ENCODE measurements around the gene CSNK2A2.

Gene CSNK2A2

DNA sequence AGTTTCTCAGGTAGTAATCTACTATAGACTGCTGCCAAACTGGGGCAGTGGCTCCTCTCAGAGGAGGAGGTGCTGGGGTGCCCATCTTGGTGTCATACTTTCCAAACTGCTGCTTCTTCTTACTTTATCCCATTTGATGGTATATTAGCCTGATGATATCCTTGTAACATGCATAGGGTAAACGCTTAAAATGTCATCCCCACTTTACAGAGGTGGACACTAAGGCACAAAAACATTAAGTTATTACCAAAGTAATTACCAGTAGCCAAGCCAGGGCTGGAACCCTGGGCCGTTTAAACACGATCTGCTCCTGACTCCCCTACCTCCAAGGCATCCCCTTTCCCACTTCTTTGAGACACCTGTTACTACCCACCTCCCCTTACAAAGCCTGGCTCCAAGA, 37.8 kb upstream of the CSNK2A2 start:
- no peak for TF ChIP-seq CTCF (conservative IDR thresholded peaks at IDR 0.05; ENCODE audit: low read depth, low read length)
- Histone ChIP-seq H3K79me2 (ENCODE audit: insufficient read depth, low read depth) (no peaks in the 10 kb centered on the region), H3K36me3 (ENCODE audit: insufficient read depth) (no peaks in the 10 kb centered on the region), H3K27ac (no peak overlapping the region), H2AFZ (ENCODE audit: low read depth) (peak overlapping the region; percentile 98), H4K20me1 (ENCODE audit: insufficient read depth) (no peaks in the 10 kb centered on the region), H3K4me3 (IDR thresholded peaks at IDR 0.05; ENCODE audit: insufficient read depth, low read depth, low read length) (no peak overlapping the region), H3K27me3 (ENCODE audit: insufficient read depth, low read depth) (no peaks in the 10 kb centered on the region), H3K9ac (peak overlapping the region; percentile 23; the same call in 1 of the 2 replicates), H3K4me2 (peak overlapping the region; percentile 83), H3K4me1 (ENCODE audit: low read depth, poor library complexity, severe bottlenecking) (peaks cover 6% of the 10 kb centered on the region)

DNA sequence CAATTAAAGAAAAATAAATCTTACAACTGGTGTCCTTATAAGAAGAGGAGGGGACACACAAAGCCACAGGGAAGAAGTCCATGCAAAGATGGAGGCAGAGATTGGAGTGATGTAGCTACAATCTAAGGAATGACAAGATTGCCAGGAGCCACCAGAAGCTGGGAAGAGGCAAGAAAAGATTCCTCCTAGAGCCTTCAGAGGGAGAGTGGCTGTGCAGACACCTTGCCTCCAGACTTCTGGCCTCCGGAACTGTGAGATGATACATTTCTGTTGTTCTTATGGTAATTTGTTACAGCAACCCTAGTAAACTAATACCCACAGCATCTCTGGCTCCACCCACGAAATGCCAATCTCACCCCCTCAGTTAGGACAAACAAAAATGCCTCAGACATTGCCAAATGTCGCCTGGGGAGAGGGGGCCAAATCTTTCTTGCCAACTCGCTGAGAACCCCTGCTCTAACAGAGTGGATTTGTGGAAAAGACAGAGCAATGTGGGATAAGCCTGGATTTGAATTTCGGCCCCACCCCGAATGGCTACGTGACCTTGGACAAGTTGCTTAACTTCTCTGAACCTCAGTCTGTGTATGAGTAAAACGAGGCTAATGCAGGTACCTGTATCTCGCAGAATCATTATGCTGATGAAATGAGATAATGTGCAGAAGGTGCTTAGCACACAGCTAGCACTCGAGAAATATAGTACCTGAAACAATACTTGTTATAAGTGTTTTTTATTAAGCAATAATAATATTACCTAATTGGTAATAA, 37.1 kb upstream of the CSNK2A2 start:
- Histone ChIP-seq H3K4me2 (no peak overlapping the region), H3K27me3 (ENCODE audit: insufficient read depth, low read depth) (no peaks in the 10 kb centered on the region), H4K20me1 (ENCODE audit: insufficient read depth) (no peaks in the 10 kb centered on the region), H2AFZ (ENCODE audit: low read depth) (no peak overlapping the region), H3K79me2 (ENCODE audit: insufficient read depth, low read depth) (no peaks in the 10 kb centered on the region), H3K9ac (no peak overlapping the region), H3K36me3 (ENCODE audit: insufficient read depth) (no peaks in the 10 kb centered on the region), H3K27ac (no peak overlapping the region), H3K4me1 (ENCODE audit: low read depth, poor library complexity, severe bottlenecking) (peaks cover 6% of the 10 kb centered on the region), H3K4me3 (IDR thresholded peaks at IDR 0.05; ENCODE audit: insufficient read depth, low read depth, low read length) (no peak overlapping the region)
- no peak for TF ChIP-seq CTCF (conservative IDR thresholded peaks at IDR 0.05; ENCODE audit: low read depth, low read length)

DNA sequence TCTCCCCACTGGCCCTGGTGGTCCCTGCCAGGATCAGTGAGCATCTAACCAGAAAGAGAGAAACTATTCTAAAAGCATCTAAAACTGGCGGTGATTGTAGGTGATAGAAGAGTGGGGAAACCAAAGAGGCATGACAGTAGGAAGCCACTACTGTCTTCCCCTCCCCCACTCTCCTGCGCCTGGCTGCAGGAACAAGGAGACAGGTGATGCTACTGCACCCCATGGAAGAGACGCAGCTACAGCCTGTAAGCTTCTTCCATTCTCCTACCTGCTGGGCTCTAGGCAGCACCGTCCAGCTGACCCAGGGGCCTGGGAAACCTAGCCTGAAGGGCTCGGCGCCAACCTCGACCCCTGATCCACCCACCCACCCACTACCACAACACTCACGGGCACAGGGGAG, 32.4 kb upstream of the CSNK2A2 start:
- Histone ChIP-seq H2AFZ (ENCODE audit: low read depth) (no peak overlapping the region), H3K36me3 (ENCODE audit: insufficient read depth) (no peaks in the 10 kb centered on the region), H3K27ac (no peak overlapping the region), H3K4me3 (IDR thresholded peaks at IDR 0.05; ENCODE audit: insufficient read depth, low read depth, low read length) (no peak overlapping the region), H3K27me3 (ENCODE audit: insufficient read depth, low read depth) (no peaks in the 10 kb centered on the region), H3K79me2 (ENCODE audit: insufficient read depth, low read depth) (no peaks in the 10 kb centered on the region), H3K9ac (no peak overlapping the region), H3K4me2 (no peak overlapping the region), H4K20me1 (ENCODE audit: insufficient read depth) (no peaks in the 10 kb centered on the region), H3K4me1 (ENCODE audit: low read depth, poor library complexity, severe bottlenecking) (no peaks in the 10 kb centered on the region)
- no peak for TF ChIP-seq CTCF (conservative IDR thresholded peaks at IDR 0.05; ENCODE audit: low read depth, low read length)

DNA sequence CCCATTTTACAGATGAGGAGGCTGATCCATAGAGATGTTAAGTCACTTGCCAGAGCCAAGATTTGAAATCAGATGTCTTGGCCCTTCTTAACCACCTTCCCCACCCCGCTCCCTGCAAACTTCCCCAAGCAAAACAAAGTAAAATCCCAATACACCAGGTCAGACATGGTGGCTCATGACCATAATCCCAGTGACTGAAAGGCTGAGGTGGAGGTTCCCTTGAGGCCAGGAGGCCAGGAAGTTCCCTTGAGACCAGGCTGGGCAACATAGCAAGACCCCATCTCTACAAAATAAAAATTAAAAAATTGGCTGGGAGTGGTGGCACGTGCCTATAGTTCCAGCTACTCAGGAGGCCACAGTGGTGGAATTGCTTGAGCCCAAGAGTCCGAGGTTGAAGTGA, 28.9 kb upstream of the CSNK2A2 start:
- no peak for TF ChIP-seq CTCF (conservative IDR thresholded peaks at IDR 0.05; ENCODE audit: low read depth, low read length)

More for the DNA sequence above, 28.9 kb upstream of the CSNK2A2 start:
- Histone ChIP-seq H3K79me2 (ENCODE audit: insufficient read depth, low read depth) (no peaks in the 10 kb centered on the region), H2AFZ (ENCODE audit: low read depth) (no peak overlapping the region), H3K4me1 (ENCODE audit: low read depth, poor library complexity, severe bottlenecking) (no peaks in the 10 kb centered on the region), H3K4me3 (IDR thresholded peaks at IDR 0.05; ENCODE audit: insufficient read depth, low read depth, low read length) (no peak overlapping the region), H4K20me1 (ENCODE audit: insufficient read depth) (no peaks in the 10 kb centered on the region), H3K4me2 (no peak overlapping the region), H3K36me3 (ENCODE audit: insufficient read depth) (no peaks in the 10 kb centered on the region), H3K27ac (no peak overlapping the region), H3K9ac (no peak overlapping the region), H3K27me3 (ENCODE audit: insufficient read depth, low read depth) (no peaks in the 10 kb centered on the region)
